Osteoblast (primary cell): Measurements from ENCODE around the gene GPR25. TPM values are rescaled to one million over a fixed set of nuclear protein-coding genes. Genes with fewer than 3 reads are reported as not detected.
A peak's percentile ranks its signal among the peaks of the same experiment; 100 is the strongest.

ENCODE experiments used
- DNase-seq: peaks from one replicate; pipeline ENCODE4 v3.0.0; 2011; ENCODE audit warnings: low spot score, mixed read lengths; ENCODE audit not compliant: insufficient read length; ENCODE audit errors: missing footprints
- H2AFZ ChIP-seq: 2 replicates; pipeline ENCODE4 v1.6.0; 2011; ENCODE audit warnings: mild to moderate bottlenecking, low read length
- H3K27ac ChIP-seq: 2 replicates; pipeline ENCODE4 v1.5.1; 2011; ENCODE audit warnings: mild to moderate bottlenecking, low read depth, low read length, moderate library complexity
- H3K27me3 ChIP-seq: 2 replicates; pipeline ENCODE4 v1.6.0; 2012; ENCODE audit warnings: mild to moderate bottlenecking, control low read depth, inconsistent platforms, low read length, moderate library complexity; ENCODE audit not compliant: insufficient read depth
- H3K36me3 ChIP-seq: 2 replicates; pipeline ENCODE4 v1.5.1; 2011; ENCODE audit warnings: mild to moderate bottlenecking, low read length, control low read depth, moderate library complexity; ENCODE audit not compliant: insufficient read depth
- H3K4me1 ChIP-seq: 2 replicates; pipeline ENCODE4 v1.5.1; 2011; ENCODE audit warnings: mild to moderate bottlenecking, low read length, control low read depth, moderate library complexity; ENCODE audit not compliant: insufficient read depth
- H3K4me2 ChIP-seq: 2 replicates; pipeline ENCODE4 v1.6.0; 2011; ENCODE audit warnings: mild to moderate bottlenecking, low read length; ENCODE audit not compliant: insufficient read depth
- H3K4me3 ChIP-seq: fragments of 200-600 bp; sonication (generic); 3 replicates; pipeline ENCODE4 v1.5.1; 2012; ENCODE audit warnings: mild to moderate bottlenecking, low read length, inconsistent platforms; ENCODE audit not compliant: insufficient read depth
- H3K79me2 ChIP-seq: 2 replicates; pipeline ENCODE4 v1.6.0; 2012; ENCODE audit warnings: mild to moderate bottlenecking, low read length, control low read depth, inconsistent platforms; ENCODE audit not compliant: insufficient read depth
- H3K9me3 ChIP-seq: 2 replicates; pipeline ENCODE4 v1.5.1; 2011; ENCODE audit warnings: low read depth, low read length, control low read depth
- H4K20me1 ChIP-seq: 2 replicates; pipeline ENCODE4 v1.6.0; 2012; ENCODE audit warnings: mild to moderate bottlenecking, low read length, control low read depth; ENCODE audit not compliant: insufficient read depth
- CTCF ChIP-seq: IDR thresholded peaks from 2 replicates; pipeline ENCODE4 v1.5.1; 2011; ENCODE audit warnings: mild to moderate bottlenecking, low read depth, low read length, moderate library complexity; ENCODE audit errors: extremely low read depth
- total RNA-seq: library from RNA; depleted of rRNA; stranded (reverse); fragments of >200 nt; gene quantifications from 2 replicates; pipeline ENCODE4 v1.2.3, GENCODE V29; 2012

Gene GPR25
- total RNA-seq, 1 donor, result not detected

GRCh38 chr1:200892546-200892945 is 19.8 kb downstream of the GPR25 start:
- H3K4me3 ChIP-seq, result no peak overlapping the region
- H3K4me2 ChIP-seq, result no peak overlapping the region
- no peak for TF ChIP-seq CTCF

DNA sequence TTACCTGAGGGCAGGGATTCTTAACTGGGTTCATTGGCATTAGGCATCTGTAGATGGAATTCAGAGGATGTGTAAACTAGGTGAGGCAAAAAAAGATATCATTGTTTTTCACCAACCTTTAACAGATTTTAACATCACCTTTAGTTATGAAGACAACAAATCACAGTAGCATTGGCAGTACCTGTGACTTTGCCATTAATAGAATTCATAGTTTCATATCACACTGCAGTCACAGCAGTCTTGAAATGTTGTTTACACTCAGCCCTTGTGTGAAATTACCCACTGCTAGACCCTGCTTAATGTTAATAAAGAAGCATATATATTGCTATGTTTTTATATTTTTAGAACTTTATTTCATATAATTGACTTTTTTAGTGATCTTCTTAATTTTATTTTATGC is 20.2 kb downstream of the GPR25 start:
- Histone ChIP-seq H3K79me2 (no peaks in the 10 kb centered on the region), H4K20me1 (no peaks in the 10 kb centered on the region), H3K4me3 (no peak overlapping the region), H3K9me3 (no peaks in the 10 kb centered on the region), H2AFZ (no peak overlapping the region), H3K27me3 (peaks cover 51% of the 10 kb centered on the region), H3K27ac (no peak overlapping the region), H3K4me2 (no peak overlapping the region), H3K4me1 (no peaks in the 10 kb centered on the region), H3K36me3 (no peaks in the 10 kb centered on the region)
- no peak for TF ChIP-seq CTCF
- no peak for DNase-seq

More at GRCh38 chr1:200892546-200892945, 19.8 kb downstream of the GPR25 start:
- H3K79me2 ChIP-seq, result no peaks in the 10 kb centered on the region
- H3K27me3 ChIP-seq, result peaks cover 51% of the 10 kb centered on the region
- H3K4me1 ChIP-seq, result no peaks in the 10 kb centered on the region
- H3K27ac ChIP-seq, result no peak overlapping the region
- no peaks in the 10 kb centered on the region for H3K36me3 ChIP-seq
- H3K9me3 ChIP-seq, result no peaks in the 10 kb centered on the region
- peak; percentile 53 for DNase-seq
- H4K20me1 ChIP-seq, result no peaks in the 10 kb centered on the region
- H2AFZ ChIP-seq, result no peak overlapping the region

DNA sequence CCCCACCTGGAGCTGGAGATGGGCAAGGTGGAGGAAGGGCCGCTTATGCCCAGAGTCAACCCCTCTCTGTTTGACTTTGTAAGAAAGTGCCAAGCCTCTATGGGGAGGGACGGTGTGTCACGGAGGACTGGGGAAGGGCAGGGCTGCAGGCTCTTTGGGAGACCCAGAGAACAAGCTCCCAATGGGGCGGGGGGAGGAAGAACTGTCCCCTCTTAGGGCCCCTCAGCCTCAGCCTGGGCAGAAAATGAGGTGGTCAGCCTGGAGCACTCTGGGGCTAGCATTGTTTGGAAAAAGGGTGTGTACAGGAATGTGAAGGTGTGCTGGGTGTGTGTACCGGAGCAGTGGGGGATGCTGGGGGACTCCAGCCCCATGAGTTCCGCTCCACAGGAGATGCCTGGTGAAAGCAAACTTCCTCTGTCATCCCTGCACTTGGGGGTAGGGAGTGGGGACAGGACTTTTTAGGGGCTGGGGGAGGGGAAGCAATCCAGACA is 20.7 kb downstream of the GPR25 start:
- Histone ChIP-seq H3K27ac (no peak overlapping the region), H3K4me2 (no peak overlapping the region), H3K9me3 (no peaks in the 10 kb centered on the region), H3K36me3 (no peaks in the 10 kb centered on the region), H3K4me3 (no peak overlapping the region), H2AFZ (no peak overlapping the region), H3K79me2 (no peaks in the 10 kb centered on the region), H3K4me1 (no peaks in the 10 kb centered on the region), H4K20me1 (no peaks in the 10 kb centered on the region), H3K27me3 (peaks cover 47% of the 10 kb centered on the region)
- DNase-seq, result peak; percentile 62
- TF ChIP-seq CTCF, result no peak

DNA sequence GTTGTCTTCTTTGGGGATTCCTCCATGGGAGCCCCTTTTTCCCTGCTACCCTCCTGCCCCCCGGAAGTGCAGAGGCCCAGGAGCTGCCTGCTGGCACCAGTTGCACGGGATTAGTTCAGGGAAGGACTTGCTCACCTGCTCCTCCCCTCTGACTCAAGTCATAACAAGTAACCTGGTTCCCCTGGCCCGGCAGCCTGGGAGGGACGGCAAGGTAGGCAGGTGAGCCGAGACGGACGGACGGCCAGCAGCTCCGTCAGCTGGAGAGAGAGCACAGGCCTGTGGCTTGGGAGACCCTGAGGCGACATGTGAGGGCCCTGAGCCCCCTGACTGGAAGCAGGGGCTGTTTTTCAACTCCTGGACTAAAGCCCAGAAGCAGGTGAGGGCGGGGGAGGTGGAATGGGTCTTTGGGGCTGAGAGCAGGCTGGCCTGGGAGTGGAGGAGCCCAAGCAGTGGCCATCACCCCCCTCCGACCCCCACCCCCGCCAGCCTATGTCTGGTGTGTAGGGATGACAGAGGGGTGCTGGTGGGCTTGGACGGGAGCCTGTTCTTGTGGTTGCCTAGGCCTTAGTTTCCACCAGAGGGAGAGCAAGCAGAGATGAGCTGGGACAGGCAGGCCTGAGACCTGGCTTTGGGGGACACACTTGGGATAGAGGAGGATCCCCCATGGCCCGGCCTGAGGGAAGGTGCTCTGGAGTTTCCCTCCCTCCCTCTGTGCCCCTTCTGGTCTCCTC is 22.1 kb downstream of the GPR25 start, which contains the start of gene INAVA:
Gene INAVA (plus strand): TSS at position 189 of the 731 bp plus-strand sequence. CDS start 3,501 bp downstream, outside the sequence.
- Histone ChIP-seq H3K79me2 (no peaks in the 10 kb centered on the region), H3K4me1 (no peaks in the 10 kb centered on the region), H2AFZ (no peak within 1 kb of the TSS), H4K20me1 (no peaks in the 10 kb centered on the region), H3K4me3 (no peak within 1 kb of the TSS), H3K4me2 (no peak within 1 kb of the TSS), H3K27ac (no peak within 1 kb of the TSS), H3K27me3 (peaks cover 41% of the 10 kb centered on the region), H3K9me3 (no peaks in the 10 kb centered on the region), H3K36me3 (no peaks in the 10 kb centered on the region)
- TF ChIP-seq CTCF, result no peak
- DNase-seq, result peak; percentile 74
